ENCODE measurements around the gene CD151. TPM values are rescaled to one million over a fixed set of nuclear protein-coding genes. Genes with fewer than 3 reads are reported as not detected.
A peak's percentile ranks its signal among the peaks of the same experiment; 100 is the strongest.

Gene CD151
- total RNA-seq, 1 donor from 2014 or later = 558 TPM

DNA sequence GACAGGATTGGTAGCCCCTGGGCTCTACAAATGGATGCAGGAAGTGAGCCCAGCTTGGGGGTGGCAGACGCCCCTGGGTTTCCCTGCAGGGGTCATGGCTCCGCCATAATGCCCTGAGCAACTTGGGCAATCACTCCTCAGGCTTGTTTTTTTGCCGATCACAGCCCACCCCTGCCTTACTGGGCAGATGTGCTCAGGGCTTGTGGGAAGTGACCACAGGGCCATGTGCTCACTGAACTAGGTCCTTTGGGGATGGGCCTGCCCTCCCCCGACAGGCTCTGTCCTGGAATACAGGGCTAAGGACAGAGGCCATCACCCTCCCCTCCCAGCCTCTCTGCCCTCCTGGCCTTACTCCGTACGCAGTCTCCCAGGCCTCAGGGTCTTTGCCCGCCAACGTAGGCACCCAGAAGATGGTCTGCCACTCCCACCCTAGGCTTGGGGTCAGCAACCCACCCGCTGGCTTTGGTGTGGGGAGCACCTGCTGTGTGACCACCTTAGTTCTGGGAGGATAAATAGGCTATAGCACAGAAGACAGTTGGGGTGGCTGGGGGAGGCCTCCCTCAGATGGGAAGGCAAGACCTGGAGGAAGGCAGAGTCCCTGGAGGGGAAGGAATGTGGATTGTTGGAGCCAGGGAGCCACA, 19.2 kb upstream of the CD151 start:
- peak overlapping the region; percentile 38 for H3K27ac Mint-ChIP-seq (ENCODE audit: unreplicated experiment)
- no peaks in the 10 kb centered on the region for H3K27me3 Mint-ChIP-seq (ENCODE audit: low read depth)
- no peak for DNase-seq (ENCODE audit: low spot score)

DNA sequence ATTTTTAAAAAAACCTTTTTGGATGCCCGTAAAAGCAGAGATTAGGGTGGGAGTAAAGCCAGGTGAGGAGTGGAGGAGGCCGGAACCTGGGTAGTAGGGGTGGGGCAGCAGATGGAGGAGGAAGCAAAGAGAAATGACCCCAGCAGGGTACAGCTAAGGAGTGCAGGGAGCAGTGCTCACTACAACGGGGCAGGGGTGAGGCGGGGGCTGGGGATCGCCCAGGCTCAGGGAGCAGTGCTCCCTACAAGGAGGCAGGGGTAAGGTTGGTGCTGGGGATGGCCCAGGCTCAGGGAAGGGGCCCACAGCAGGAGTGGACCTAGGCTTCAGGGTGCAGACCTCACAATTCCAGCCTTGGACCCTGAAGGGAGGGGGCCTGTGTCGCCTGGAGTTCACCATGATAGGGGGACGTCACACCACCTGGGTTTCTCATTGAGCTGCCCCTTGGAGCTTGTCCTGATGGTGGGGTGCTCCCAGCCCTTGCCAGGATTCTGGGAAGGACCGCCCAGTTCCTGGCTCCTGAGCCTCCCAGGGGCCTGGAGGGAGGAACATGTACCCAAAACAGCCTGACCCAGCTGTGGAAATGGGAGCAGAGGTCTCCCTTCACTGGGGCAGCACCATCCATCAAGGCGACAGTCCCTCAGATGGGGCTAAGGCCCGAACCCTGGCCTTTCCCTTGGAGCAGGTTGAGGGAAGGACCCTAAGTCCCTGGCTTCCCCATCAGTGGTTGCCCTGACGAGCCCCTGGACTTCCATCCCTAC, 16.9 kb upstream of the CD151 start:
- peaks cover 16% of the 10 kb centered on the region for H3K36me3 Mint-ChIP-seq (ENCODE audit: low read depth)
- DNase-seq (ENCODE audit: low spot score) = no peak
- no peak overlapping the region for H3K4me3 Mint-ChIP-seq (ENCODE audit: unreplicated experiment)
- H3K27me3 Mint-ChIP-seq (ENCODE audit: low read depth) = no peaks in the 10 kb centered on the region
- TF ChIP-seq, protein P1, sequence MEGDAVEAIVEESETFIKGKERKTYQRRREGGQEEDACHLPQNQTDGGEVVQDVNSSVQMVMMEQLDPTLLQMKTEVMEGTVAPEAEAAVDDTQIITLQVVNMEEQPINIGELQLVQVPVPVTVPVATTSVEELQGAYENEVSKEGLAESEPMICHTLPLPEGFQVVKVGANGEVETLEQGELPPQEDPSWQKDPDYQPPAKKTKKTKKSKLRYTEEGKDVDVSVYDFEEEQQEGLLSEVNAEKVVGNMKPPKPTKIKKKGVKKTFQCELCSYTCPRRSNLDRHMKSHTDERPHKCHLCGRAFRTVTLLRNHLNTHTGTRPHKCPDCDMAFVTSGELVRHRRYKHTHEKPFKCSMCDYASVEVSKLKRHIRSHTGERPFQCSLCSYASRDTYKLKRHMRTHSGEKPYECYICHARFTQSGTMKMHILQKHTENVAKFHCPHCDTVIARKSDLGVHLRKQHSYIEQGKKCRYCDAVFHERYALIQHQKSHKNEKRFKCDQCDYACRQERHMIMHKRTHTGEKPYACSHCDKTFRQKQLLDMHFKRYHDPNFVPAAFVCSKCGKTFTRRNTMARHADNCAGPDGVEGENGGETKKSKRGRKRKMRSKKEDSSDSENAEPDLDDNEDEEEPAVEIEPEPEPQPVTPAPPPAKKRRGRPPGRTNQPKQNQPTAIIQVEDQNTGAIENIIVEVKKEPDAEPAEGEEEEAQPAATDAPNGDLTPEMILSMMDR (IDR thresholded peaks at IDR 0.05) = no peak
- no peaks in the 10 kb centered on the region for H3K9me3 Mint-ChIP-seq (ENCODE audit: low read depth)
- peaks cover 23% of the 10 kb centered on the region for H3K4me1 Mint-ChIP-seq (ENCODE audit: low read depth)
- H3K27ac Mint-ChIP-seq (ENCODE audit: unreplicated experiment) = peak overlapping the region; percentile 12

More for the DNA sequence above, 19.2 kb upstream of the CD151 start:
- H3K4me3 Mint-ChIP-seq (ENCODE audit: unreplicated experiment) = no peak overlapping the region
- H3K36me3 Mint-ChIP-seq (ENCODE audit: low read depth) = peaks cover 16% of the 10 kb centered on the region
- TF ChIP-seq, protein P1 (IDR thresholded peaks at IDR 0.05) = no peak
- no peaks in the 10 kb centered on the region for H3K9me3 Mint-ChIP-seq (ENCODE audit: low read depth)
- peaks cover 28% of the 10 kb centered on the region for H3K4me1 Mint-ChIP-seq (ENCODE audit: low read depth)

DNA sequence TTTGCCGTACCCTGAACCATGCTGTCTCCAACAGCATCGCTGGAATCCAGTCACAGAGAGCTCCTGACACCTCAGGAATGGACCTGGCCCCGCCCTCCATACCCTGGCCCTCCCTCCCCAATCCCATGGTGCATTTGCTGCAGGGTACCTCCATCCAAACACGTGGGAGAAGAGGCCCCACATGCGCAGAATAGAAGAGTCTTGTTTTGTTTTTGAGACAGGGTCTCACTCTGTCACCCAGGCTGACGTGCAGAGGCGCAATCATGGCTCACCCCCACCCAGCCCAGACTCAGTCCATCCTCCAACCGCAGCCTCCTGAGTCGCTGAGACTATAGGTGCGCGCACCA, 16.3 kb upstream of the CD151 start:
- H3K36me3 Mint-ChIP-seq (ENCODE audit: low read depth) = peaks cover 14% of the 10 kb centered on the region
- no peak overlapping the region for H3K4me3 Mint-ChIP-seq (ENCODE audit: unreplicated experiment)
- no peaks in the 10 kb centered on the region for H3K9me3 Mint-ChIP-seq (ENCODE audit: low read depth)
- TF ChIP-seq, protein P1 (IDR thresholded peaks at IDR 0.05) = no peak
- peaks cover 23% of the 10 kb centered on the region for H3K4me1 Mint-ChIP-seq (ENCODE audit: low read depth)
- no peak for DNase-seq (ENCODE audit: low spot score)
- no peak overlapping the region for H3K27ac Mint-ChIP-seq (ENCODE audit: unreplicated experiment)
- H3K27me3 Mint-ChIP-seq (ENCODE audit: low read depth) = no peaks in the 10 kb centered on the region

DNA sequence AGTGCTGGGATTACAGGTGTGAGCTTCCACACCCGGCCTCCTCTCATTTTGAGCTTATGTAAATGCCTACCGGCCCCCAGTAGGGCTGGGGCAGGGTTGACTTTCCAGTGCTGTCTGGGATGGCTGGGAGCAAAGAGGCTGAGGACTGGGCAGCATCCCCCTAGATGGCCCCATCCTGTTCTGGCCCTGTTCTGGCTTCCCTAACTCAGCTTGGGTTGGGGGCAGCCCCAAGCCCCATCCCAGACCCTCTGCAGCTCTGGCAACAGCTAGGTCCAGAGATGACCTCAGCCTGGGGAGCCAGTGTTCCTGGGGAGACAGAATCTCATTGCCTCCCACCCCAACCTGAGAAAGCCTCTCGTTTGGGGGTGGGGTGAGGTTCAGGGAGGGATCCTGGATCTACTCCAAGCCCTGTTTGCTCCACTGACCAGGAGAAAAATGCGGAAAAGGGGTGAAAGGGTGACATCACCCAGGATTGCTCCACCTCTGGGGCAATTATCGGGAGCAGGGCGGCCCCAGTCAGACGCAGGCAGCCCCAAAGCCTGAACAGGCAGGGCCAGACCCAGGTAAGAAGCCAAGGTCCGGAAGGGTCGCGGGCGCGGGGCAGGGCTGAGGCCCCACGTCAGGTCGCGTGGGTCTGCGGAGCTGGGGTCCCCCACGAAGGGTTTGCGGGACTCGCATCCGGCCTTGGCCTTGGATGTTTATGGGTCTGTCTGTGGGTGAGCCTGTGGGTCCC, 14.2 kb upstream of the CD151 start, which contains the start of gene PNPLA2:
Gene PNPLA2, plus strand, starts transcription at position 519 of the 733 bp plus-strand sequence. CDS start 805 bp downstream, outside the sequence.
- peaks cover 4% of the 10 kb centered on the region for H3K36me3 Mint-ChIP-seq (ENCODE audit: low read depth)
- H3K4me3 Mint-ChIP-seq (ENCODE audit: unreplicated experiment) = peak within 1 kb of the TSS; percentile 80
- H3K4me1 Mint-ChIP-seq (ENCODE audit: low read depth) = peaks cover 22% of the 10 kb centered on the region
- DNase-seq (ENCODE audit: low spot score) = no peak
- H3K27ac Mint-ChIP-seq (ENCODE audit: unreplicated experiment) = peak within 1 kb of the TSS; percentile 74
- H3K9me3 Mint-ChIP-seq (ENCODE audit: low read depth) = no peaks in the 10 kb centered on the region
- no peaks in the 10 kb centered on the region for H3K27me3 Mint-ChIP-seq (ENCODE audit: low read depth)
- TF ChIP-seq, protein P1 (IDR thresholded peaks at IDR 0.05) = no peak
